ENCODE measurements around the gene FAM221B.
A peak's percentile ranks its signal among the peaks of the same experiment; 100 is the strongest.

Gene FAM221B

DNA sequence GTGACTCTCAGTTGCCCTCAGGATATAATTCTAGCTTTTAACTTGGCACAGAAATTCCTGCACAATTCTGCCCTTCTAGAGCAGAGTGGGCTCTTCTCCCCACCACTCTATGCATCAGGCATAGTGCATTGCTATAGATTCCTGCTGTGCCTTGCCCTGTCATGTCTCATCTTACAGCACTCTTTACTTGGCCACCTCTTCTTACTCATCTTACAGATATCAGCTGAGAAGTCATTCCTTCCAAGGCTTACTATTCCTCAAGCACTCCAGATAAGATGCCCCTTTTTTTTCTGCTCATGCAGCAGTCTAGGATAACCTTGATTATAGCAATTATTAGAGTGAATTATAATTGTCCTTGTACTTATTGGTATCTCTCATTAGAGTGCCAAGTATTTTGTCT lies 5.6 kb downstream of the FAM221B start:
- H3K4me3 ChIP-seq (ENCODE audit: low read depth, low read length) = no peak overlapping the region

GRCh38 chr9:35820076-35820475 lies 8.5 kb downstream of the FAM221B start:
- no peak overlapping the region for H3K4me3 ChIP-seq (ENCODE audit: low read depth, low read length)

GRCh38 chr9:35818341-35818740 lies 10.2 kb downstream of the FAM221B start:
- no peak overlapping the region for H3K4me3 ChIP-seq (ENCODE audit: low read depth, low read length)

- no peak overlapping the region for H3K4me3 ChIP-seq (ENCODE audit: low read depth, low read length)
These were observed 11.8 kb downstream of the FAM221B start for GRCh38 chr9:35816708-35817107.

DNA sequence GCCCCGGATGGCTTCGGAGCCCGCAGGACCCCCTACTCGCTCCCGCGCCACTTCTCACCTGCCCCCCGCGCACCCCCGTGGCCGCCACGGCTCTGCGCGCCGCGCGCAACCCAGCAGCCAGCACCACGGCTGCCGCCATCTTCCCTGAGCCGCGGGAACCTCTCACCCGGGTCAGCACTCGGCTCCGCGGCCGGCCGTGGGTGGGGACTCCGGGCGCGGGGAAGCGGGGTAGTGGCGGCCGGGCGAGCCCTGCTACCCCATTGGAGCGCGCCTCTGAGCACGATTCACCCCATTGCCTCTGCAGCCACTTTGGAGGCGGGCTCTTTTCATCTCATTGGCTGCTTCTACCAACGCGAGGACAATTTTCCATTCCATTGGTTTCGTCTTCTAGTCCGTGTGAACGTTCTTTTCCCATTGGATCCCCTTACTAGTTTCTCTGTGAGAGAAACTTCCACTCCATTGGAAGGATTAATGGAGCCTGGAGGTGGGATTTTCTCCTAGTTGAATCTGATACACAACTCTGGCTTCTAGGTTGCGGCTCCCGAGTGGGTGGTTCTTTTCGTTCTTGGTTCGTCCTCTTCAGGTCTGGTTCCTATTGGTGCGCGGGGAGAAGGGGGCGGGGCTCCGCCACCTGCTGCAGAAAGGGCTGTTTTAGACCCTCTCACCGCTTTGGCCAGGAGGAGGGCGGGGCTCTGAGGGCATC lies 13.5 kb downstream of the FAM221B start, which contains the start of gene HINT2:
HINT2 (minus strand) TSS at position 202 of the 703 bp plus-strand sequence; CDS start at position 139, 63 bp downstream.
- peak within 1 kb of the TSS; percentile 82 for H3K4me3 ChIP-seq (ENCODE audit: low read depth, low read length)

GRCh38 chr9:35814106-35814840 lies 14.3 kb downstream of the FAM221B start:
- peak overlapping the region; percentile 82 for H3K4me3 ChIP-seq (ENCODE audit: low read depth, low read length)

DNA sequence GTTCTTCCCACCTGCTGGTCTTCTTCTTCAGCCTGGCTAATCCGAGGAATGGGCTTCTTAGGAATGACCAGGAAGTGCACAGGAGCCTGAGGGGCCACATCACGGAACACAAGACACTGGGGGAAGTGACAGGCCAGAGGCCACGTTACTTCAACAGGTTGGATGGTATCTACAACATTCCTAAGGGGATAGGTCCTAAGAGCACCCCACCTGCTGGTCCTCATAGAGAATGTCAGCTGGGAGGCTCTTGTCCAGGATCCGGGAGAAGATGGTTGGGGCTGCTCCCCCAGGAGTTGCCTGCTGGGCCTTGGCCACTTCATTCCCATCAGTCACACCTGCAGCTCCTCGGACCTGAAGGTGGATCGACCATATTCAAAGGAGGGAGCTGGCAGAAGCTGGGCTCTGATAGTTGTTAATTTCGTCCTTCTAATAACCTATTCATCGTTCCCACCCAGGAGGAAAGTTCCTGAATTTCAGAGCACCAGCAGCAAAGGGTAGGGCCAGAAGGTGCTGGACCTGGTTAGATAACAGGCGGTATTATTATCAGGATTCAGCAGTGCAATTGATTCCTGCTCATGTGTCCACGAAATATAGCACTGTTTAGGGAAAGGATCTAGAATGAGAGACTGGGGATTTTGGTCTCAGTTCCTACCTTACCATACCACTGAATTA lies 15.0 kb downstream of the FAM221B start:
- H3K4me3 ChIP-seq (ENCODE audit: low read depth, low read length) = no peak overlapping the region

- H3K4me3 ChIP-seq (ENCODE audit: low read depth, low read length) = peak within 1 kb of the TSS; percentile 60
These were observed 16.4 kb downstream of the FAM221B start, which contains the start of gene SPAG8 for GRCh38 chr9:35812025-35812602. Gene SPAG8, minus strand, starts transcription at chr9:35812262. Its CDS starts 115 bp downstream, at chr9:35812147.

DNA sequence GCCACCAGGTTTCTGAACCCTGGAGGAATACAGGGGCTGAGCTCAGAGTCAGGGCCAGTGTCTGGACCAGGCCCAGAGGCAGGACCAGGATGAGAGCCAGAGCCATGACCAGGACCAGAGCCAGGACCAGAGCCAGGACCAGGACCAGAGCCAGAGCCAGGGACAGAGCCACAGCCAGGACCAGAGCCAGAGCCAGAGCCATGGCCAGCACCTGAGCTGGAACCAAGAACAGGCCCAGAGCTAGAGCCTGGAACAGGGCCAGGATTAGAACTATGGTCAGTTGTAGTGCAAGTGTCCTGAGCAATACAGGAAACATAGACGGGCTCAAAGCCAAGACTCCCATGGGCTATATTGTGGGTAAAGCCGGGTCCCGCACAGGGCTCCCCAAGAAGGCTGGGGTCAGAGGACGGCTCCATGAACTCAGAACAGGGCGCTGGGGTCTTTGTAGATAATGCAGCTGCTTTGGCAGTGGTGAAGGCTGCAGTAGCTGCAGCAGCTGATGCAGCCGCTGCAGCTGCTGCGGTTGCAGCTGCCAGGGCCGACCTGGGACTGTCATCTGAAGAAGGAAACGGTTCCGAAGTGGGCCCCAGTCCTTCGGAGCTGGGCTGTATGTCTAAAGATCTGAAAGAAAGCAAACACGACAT lies 17.0 kb downstream of the FAM221B start:
- H3K4me3 ChIP-seq (ENCODE audit: low read depth, low read length) = peak overlapping the region; percentile 60

DNA sequence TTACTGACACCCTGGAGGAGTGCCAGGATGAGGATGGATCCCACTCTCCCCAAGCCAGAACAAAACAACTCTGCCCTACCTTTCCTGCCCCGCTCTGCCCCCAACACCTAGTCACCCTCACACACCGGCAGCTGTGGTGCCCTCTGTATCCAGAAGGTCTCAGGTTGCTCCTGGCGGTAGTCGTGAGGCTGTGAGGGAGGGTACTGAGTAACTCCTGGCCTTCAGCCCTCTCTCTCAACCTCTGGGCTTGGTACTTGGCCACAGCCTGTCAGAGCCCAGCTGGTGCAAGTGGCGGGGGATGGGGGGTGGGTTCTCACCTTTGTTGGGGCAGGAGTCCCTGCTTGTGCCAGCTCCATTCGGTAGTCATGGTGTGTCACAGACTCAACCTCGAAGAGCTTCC lies 18.4 kb downstream of the FAM221B start:
- H3K4me3 ChIP-seq (ENCODE audit: low read depth, low read length) = no peak overlapping the region

DNA sequence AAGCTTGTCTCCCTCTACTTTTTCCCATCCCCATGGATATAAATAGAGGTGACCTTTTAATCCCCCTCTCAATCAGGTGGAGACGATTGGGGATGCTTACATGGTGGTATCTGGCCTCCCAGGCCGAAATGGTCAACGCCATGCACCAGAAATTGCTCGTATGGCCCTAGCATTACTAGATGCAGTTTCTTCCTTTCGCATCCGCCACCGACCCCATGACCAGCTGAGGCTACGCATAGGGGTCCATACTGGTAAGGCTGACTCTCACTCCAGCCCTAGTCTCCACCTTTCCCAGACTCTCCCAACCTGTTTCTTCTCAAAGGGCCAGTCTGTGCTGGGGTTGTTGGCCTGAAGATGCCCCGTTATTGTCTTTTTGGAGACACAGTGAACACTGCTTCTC lies 20.1 kb downstream of the FAM221B start:
- no peak overlapping the region for H3K4me3 ChIP-seq (ENCODE audit: low read depth, low read length)

- no peak overlapping the region for H3K4me3 ChIP-seq (ENCODE audit: low read depth, low read length)
These were observed 22.4 kb downstream of the FAM221B start for GRCh38 chr9:35806101-35806500.

DNA sequence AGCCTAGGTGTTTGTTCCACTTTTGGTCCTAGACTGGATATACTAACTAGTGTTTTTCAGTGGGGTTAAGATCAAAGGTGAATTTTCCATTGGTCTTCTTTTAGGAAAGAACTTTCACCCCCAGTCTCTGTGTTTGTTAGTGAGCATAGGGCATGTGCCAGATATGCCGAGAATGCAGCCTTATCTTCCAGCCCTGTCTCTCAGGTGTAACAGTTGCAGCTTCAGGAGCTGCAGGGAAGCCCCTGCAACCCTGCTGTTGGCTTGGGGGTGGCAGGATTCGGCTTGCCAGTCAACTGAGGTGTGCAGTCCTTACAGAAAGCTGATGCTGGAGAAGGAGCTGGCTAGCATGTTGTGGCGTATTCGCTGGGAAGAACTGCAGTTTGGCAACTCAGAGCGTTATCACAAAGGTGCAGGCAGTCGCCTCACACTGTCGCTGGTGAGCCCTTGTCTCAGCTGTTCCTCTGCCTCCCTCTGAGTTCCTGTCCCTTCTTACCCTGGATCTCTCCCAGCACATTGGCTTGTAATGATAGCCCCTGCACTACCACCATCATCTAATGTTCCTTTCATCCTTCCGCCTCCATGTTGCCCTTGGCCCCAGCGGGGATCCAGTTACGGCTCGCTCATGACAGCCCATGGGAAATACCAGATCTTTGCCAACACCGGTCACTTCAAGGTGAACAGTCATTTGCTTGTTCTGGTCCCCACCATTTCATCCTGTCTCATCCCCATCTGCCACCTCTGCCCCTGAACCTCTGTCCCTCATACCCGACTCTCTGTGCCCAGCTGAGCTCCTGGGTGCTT lies 27.0 kb downstream of the FAM221B start:
- no peak overlapping the region for H3K4me3 ChIP-seq (ENCODE audit: low read depth, low read length)

DNA sequence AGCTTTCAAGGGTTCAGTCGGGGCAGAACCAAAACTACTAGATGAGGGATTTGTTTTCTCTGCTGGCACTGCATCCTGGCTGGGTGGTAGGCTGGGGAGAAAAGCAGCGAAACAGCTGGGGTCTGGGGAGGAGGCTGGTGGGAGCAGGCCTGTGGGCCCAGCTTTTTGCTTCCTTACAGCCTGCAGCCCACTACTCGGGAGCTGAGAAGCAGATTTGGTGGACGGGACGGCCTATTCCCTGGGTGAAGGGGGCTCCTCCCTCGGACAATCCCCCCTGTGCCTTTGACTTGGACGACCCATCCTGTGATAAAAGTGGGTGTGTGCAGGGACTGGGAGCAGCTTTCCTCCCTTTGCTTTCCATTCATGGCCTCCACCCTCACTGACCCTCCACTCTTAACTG lies 28.0 kb downstream of the FAM221B start:
- H3K4me3 ChIP-seq (ENCODE audit: low read depth, low read length) = no peak overlapping the region

DNA sequence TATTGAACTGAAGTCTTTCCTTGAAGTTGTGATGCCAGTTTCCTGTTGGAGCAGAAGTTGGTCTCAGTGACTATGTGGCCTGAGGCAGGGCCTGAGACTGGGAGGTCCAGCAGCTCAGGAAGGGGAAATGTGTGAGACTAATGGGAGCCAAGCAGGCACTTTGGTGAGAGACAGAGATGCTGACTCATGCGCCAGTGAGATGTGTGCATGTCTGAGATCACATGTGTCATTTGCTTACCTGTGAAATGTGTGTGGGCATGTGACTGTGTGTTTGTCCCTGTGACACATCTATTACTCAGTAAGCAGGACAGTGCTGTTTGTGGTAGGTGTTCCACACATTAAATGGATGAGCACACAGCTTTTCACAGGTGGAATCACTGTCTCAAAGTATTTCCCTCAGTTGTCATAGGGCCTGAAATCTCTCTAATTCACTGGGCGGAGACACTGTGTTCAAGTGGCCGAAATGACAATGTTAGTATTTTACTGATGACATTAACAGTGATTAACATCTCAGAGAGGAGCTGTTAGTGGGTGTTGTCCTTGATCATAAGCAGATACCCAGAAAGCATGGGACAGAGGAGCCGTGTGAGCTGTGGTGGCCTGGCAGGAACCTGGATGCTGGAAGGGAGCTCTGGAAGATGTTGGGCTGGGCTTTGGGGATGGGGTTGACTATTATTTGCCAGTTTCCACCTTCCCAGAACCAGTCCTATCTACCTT lies 29.7 kb downstream of the FAM221B start:
- H3K4me3 ChIP-seq (ENCODE audit: low read depth, low read length) = no peak overlapping the region

GRCh38 chr9:35797311-35798109 lies 31.0 kb downstream of the FAM221B start:
- no peak overlapping the region for H3K4me3 ChIP-seq (ENCODE audit: low read depth, low read length)

- H3K4me3 ChIP-seq (ENCODE audit: low read depth, low read length) = no peak overlapping the region
These were observed 32.8 kb downstream of the FAM221B start for GRCh38 chr9:35795695-35796094.

DNA sequence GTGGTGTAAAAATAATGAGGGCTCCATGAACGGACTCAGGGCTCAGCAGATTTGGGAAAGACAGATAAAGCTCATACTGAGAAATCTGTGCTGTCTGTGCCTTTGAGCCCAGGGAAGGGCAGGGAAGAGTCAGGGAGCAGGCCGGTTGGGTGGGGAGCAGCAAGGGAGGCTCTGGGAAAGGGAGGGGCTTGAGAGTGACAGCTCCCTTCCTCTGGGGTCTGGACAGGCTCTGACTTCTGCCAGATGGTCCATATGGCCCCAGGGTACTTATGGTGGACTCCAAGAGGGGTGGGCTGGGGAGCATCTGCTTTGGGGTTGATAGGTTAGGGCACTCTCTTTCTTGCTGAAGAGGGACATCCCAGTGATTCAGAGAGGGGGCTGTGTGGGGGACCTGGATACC lies 35.1 kb downstream of the FAM221B start:
- H3K4me3 ChIP-seq (ENCODE audit: low read depth, low read length) = no peak overlapping the region

DNA sequence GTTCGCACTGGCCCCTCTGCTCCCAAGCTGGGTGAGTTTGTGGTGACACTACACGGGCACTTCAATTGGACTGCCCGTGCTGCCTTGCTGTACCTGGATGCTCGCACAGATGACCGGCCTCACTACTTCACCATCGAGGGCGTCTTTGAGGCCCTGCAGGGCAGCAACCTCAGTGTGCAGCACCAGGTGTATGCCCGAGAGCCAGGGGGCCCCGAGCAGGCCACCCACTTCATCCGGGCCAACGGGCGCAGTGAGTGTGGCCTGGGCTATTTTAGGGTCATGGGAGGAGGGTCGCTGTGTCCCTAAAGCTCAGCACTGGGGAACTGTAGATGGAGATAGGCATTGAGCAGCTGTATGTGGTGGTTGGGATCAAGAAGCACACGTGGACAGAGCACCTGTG lies 35.7 kb downstream of the FAM221B start:
- H3K4me3 ChIP-seq (ENCODE audit: low read depth, low read length) = no peak overlapping the region
